ENCODE data around the gene TRIOBP. TPM values are rescaled to one million over a fixed set of nuclear protein-coding genes. Genes with fewer than 3 reads are reported as not detected.

TRIOBP gene
- total RNA-seq, 3 donors from 2014 or later (not counting 1 experiment from before 2014, with no cell fraction given) = 25.1 to 38.5 (median 25.8) TPM

DNA sequence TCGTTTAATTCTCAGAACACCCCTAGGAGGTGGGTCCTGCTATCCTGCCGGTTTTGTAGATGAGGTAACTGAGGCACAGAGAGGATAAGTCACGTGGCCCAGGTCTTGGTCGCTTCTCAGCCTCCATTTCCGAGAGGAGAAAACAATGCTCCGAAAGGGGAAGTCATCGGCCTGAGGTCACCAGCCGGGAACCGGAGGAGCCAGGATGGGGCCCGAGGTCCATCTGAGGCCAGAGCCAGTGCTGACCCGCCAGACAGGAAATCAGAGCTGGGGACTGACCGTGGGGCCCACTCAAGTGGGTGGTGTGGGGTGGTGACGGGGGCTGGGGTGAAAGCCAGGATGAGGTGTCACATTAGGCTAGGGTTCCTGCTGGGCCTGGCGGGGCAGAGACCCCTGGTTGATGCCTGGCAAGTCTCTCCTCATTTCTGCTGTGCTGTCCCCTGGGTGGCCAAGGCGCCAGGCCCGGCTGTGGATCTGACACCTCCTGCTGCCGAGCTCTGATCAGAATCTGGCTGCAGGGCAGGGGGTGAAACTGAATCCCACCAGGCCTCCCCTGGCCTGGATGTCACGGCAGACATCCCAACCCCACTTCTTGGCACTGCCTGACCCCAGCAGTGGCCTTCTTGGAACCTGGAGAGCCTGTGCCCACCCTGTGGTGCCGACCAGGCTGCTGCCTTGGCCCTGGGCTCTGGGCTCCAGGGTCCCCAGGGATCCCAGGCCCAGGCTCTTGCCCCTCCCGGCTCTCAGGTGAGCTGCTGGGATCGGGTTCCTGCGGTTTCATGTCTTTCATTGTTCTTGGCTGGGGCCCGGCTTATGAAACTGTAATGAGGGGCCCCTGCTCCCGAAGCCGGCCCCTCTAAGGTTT lies 12.0 kb downstream of the TRIOBP start:
- Mint-ChIP-seq H3K27ac (no peak overlapping the region), H3K27me3 (ENCODE audit: low read depth in 2 of 2) (no peaks in the 10 kb centered on the region), H3K4me3 (no peak overlapping the region), H3K36me3 (no peaks in the 10 kb centered on the region), H3K9me3 (no peaks in the 10 kb centered on the region), H3K4me1 (no peaks in the 10 kb centered on the region)
- no peak for DNase-seq
- WGBS (ENCODE audit: insufficient coverage) = 73% methylated on average over 25 of the region's 25 CpGs
- H3K27me3 ChIP-seq (ENCODE audit: control insufficient read depth, insufficient read depth, low read length) = no peaks in the 10 kb centered on the region
- TF ChIP-seq, protein P1, sequence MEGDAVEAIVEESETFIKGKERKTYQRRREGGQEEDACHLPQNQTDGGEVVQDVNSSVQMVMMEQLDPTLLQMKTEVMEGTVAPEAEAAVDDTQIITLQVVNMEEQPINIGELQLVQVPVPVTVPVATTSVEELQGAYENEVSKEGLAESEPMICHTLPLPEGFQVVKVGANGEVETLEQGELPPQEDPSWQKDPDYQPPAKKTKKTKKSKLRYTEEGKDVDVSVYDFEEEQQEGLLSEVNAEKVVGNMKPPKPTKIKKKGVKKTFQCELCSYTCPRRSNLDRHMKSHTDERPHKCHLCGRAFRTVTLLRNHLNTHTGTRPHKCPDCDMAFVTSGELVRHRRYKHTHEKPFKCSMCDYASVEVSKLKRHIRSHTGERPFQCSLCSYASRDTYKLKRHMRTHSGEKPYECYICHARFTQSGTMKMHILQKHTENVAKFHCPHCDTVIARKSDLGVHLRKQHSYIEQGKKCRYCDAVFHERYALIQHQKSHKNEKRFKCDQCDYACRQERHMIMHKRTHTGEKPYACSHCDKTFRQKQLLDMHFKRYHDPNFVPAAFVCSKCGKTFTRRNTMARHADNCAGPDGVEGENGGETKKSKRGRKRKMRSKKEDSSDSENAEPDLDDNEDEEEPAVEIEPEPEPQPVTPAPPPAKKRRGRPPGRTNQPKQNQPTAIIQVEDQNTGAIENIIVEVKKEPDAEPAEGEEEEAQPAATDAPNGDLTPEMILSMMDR (IDR thresholded peaks at IDR 0.05) = no peak
- H3K27ac ChIP-seq (ENCODE audit: low read length) = no peak overlapping the region
- H3K36me3 ChIP-seq (ENCODE audit: control insufficient read depth, insufficient read depth, low read length) = no peaks in the 10 kb centered on the region
- intact Hi-C loops (cut with micrococcal nuclease) = no loop called here
- H3K4me3 ChIP-seq (ENCODE audit: low read length) = no peak overlapping the region
- no peaks in the 10 kb centered on the region for H3K9me3 ChIP-seq (ENCODE audit: control insufficient read depth, insufficient read depth, low read length)
- H3K4me1 ChIP-seq (ENCODE audit: control insufficient read depth, insufficient read depth, low read length) = no peaks in the 10 kb centered on the region
- ATAC-seq = no peak

GRCh38 chr22:37709445-37709765 lies 12.6 kb downstream of the TRIOBP start:
- no peaks in the 10 kb centered on the region for H3K36me3 ChIP-seq (ENCODE audit: control insufficient read depth, insufficient read depth, low read length)
- Mint-ChIP-seq H3K4me3 (no peak overlapping the region), H3K27me3 (ENCODE audit: low read depth in 2 of 2) (no peaks in the 10 kb centered on the region), H3K9me3 (no peaks in the 10 kb centered on the region), H3K36me3 (no peaks in the 10 kb centered on the region), H3K27ac (no peak overlapping the region), H3K4me1 (no peaks in the 10 kb centered on the region)
- H3K4me1 ChIP-seq (ENCODE audit: control insufficient read depth, insufficient read depth, low read length) = no peaks in the 10 kb centered on the region
- ATAC-seq = no peak
- no peak overlapping the region for H3K27ac ChIP-seq (ENCODE audit: low read length)
- H3K9me3 ChIP-seq (ENCODE audit: control insufficient read depth, insufficient read depth, low read length) = no peaks in the 10 kb centered on the region
- intact Hi-C loops (cut with micrococcal nuclease) = no loop called here
- 96% methylated on average over 15 of the region's 15 CpGs for WGBS (ENCODE audit: insufficient coverage)
- TF ChIP-seq, protein P1 (IDR thresholded peaks at IDR 0.05) = no peak
- H3K4me3 ChIP-seq (ENCODE audit: low read length) = no peak overlapping the region
- no peaks in the 10 kb centered on the region for H3K27me3 ChIP-seq (ENCODE audit: control insufficient read depth, insufficient read depth, low read length)
- no peak for DNase-seq

- Mint-ChIP-seq H3K27ac (no peak overlapping the region), H3K4me1 (no peaks in the 10 kb centered on the region), H3K4me3 (no peak overlapping the region), H3K27me3 (ENCODE audit: low read depth in 2 of 2) (no peaks in the 10 kb centered on the region), H3K36me3 (no peaks in the 10 kb centered on the region), H3K9me3 (no peaks in the 10 kb centered on the region)
- ATAC-seq (no peak), DNase-seq (no peak)
- Histone ChIP-seq H3K4me1 (ENCODE audit: control insufficient read depth, insufficient read depth, low read length) (no peaks in the 10 kb centered on the region), H3K9me3 (ENCODE audit: control insufficient read depth, insufficient read depth, low read length) (no peaks in the 10 kb centered on the region), H3K27me3 (ENCODE audit: control insufficient read depth, insufficient read depth, low read length) (no peaks in the 10 kb centered on the region), H3K36me3 (ENCODE audit: control insufficient read depth, insufficient read depth, low read length) (no peaks in the 10 kb centered on the region), H3K27ac (ENCODE audit: low read length) (no peak overlapping the region), H3K4me3 (ENCODE audit: low read length) (no peak overlapping the region)
- TF ChIP-seq, protein P1 (IDR thresholded peaks at IDR 0.05) = no peak
- 86% methylated on average over 3 of the region's 3 CpGs for WGBS (ENCODE audit: insufficient coverage)
- intact Hi-C loops (cut with micrococcal nuclease) = no loop called here
These were observed 13.8 kb downstream of the TRIOBP start for GRCh38 chr22:37710675-37711074.

- Mint-ChIP-seq H3K27ac (no peak overlapping the region), H3K36me3 (no peaks in the 10 kb centered on the region), H3K9me3 (no peaks in the 10 kb centered on the region), H3K4me3 (no peak overlapping the region), H3K4me1 (no peaks in the 10 kb centered on the region), H3K27me3 (ENCODE audit: low read depth in 2 of 2) (no peaks in the 10 kb centered on the region)
- Histone ChIP-seq H3K27ac (ENCODE audit: low read length) (no peak overlapping the region), H3K36me3 (ENCODE audit: control insufficient read depth, insufficient read depth, low read length) (no peaks in the 10 kb centered on the region), H3K4me1 (ENCODE audit: control insufficient read depth, insufficient read depth, low read length) (no peaks in the 10 kb centered on the region), H3K9me3 (ENCODE audit: control insufficient read depth, insufficient read depth, low read length) (no peaks in the 10 kb centered on the region), H3K4me3 (ENCODE audit: low read length) (no peak overlapping the region), H3K27me3 (ENCODE audit: control insufficient read depth, insufficient read depth, low read length) (no peaks in the 10 kb centered on the region)
- DNase-seq (no peak), ATAC-seq (no peak)
- TF ChIP-seq, protein P1 (IDR thresholded peaks at IDR 0.05) = no peak
- intact Hi-C loops (cut with micrococcal nuclease) = no loop called here
- WGBS (ENCODE audit: insufficient coverage) = 94% methylated on average over 8 of the region's 10 CpGs
These were observed 14.6 kb downstream of the TRIOBP start for GRCh38 chr22:37711490-37711889.

Data from natural killer cell (primary cell).